KMS-11 (cell line): ENCODE data around the gene NEDD9.

Experiments
- H2AFZ ChIP-seq: fragments of 200-600 bp; sonication (generic); 2 replicates; pipeline ENCODE4 v1.6.1; 2016; ENCODE audit warnings: antibody characterized with exemption, mixed run types, low read depth
- H3K27ac ChIP-seq: fragments of 200-600 bp; sonication (generic); 2 replicates; pipeline ENCODE4 v1.6.1; 2016; ENCODE audit warnings: mild to moderate bottlenecking, mixed run types
- H3K27me3 ChIP-seq: fragments of 200-600 bp; sonication (generic); 2 replicates; pipeline ENCODE4 v1.6.1; 2017; ENCODE audit warnings: mild to moderate bottlenecking, low read depth, mixed run types, moderate library complexity; ENCODE audit not compliant: insufficient read depth
- H3K36me3 ChIP-seq: fragments of 200-600 bp; sonication (generic); 2 replicates; pipeline ENCODE4 v1.6.1; 2017; ENCODE audit warnings: mild to moderate bottlenecking, mixed run types; ENCODE audit not compliant: insufficient read depth
- H3K4me1 ChIP-seq: fragments of 200-600 bp; sonication (generic); 2 replicates; pipeline ENCODE4 v1.6.1; 2016; ENCODE audit warnings: mild to moderate bottlenecking, low read depth, mixed run types; ENCODE audit not compliant: poor library complexity, severe bottlenecking
- H3K4me2 ChIP-seq: fragments of 200-600 bp; sonication (generic); 2 replicates; pipeline ENCODE4 v1.7.0; 2016; ENCODE audit warnings: mild to moderate bottlenecking, mixed run types
- H3K4me3 ChIP-seq: fragments of 200-600 bp; sonication (generic); IDR thresholded peaks from 2 replicates; pipeline ENCODE4 v1.6.1; 2017; ENCODE audit warnings: low read depth, low read length, mixed read lengths; ENCODE audit not compliant: insufficient read depth
- H3K79me2 ChIP-seq: fragments of 200-600 bp; sonication (generic); 2 replicates; pipeline ENCODE4 v1.6.1; 2016; ENCODE audit warnings: low read depth, mixed run types; ENCODE audit not compliant: insufficient read depth
- H3K9ac ChIP-seq: fragments of 200-600 bp; sonication (generic); 2 replicates; pipeline ENCODE4 v1.6.1; 2016; ENCODE audit warnings: mild to moderate bottlenecking, mixed run types
- H4K20me1 ChIP-seq: fragments of 200-600 bp; sonication (generic); 2 replicates; pipeline ENCODE4 v1.6.1; 2016; ENCODE audit warnings: mild to moderate bottlenecking, mixed run types; ENCODE audit not compliant: insufficient read depth
- CTCF ChIP-seq: fragments of 200-600 bp; sonication (generic); conservative IDR thresholded peaks from 2 replicates; pipeline ENCODE4 v1.6.1; 2017; ENCODE audit warnings: low read depth, mild to moderate bottlenecking, antibody characterized with exemption, low read length, moderate library complexity, mixed read lengths

NEDD9 gene

DNA sequence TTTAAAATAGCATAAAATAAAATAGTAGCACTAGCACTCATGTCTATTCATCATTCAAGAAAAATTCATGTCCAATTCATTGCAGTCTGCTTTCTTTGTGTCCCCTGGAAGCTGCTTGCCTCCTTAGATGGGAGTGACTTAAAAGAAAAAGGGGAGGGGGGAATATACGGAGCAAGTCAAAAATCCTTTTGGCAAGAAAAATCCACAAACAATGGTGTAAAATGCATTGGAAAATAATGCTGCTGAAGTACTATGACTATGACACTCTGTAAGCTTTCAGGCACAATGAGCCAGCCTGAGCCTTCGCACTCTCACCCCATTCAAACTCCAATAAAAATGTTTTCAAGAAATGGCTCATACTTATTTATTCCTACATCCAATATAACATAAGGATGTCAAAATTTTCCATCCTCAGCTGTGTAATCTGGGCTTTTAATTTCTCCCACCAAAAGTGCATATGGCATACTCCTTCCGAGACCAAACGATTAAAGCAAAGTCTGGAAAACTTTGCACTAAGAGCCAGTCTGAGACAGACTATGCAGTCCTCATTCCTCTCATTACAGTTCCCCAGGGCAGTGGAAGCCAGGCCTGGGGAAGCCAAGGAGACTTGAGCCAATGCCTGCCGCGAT is 790 bp downstream of the NEDD9 start:
- Histone ChIP-seq H3K4me1 (peaks cover 12% of the 10 kb centered on the region), H3K9ac (no peak overlapping the region), H3K79me2 (no peaks in the 10 kb centered on the region), H3K36me3 (no peaks in the 10 kb centered on the region), H3K4me3 (no peak overlapping the region), H3K27ac (no peak overlapping the region), H2AFZ (peak overlapping the region; percentile 86), H3K4me2 (peak overlapping the region; percentile 77), H4K20me1 (no peaks in the 10 kb centered on the region), H3K27me3 (no peaks in the 10 kb centered on the region)
- no peak for TF ChIP-seq CTCF

DNA sequence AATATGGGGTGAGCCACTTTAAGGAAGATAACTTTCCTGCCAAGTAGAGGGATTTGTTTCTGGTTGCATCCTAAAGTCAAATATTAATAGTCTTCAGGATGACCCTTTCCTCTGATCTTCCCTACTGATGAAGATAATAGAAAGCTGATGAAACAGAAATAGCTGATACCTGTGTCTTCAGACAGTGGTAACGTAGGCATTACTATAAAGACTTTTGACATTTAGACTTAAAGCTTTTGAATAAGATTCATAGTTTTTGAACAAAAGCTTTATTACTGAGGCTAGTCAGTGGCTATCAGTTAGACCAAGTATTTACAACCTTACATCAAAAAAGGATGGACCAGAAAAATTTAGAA is 1.4 kb downstream of the NEDD9 start:
- no peak overlapping the region for H3K27ac ChIP-seq
- no peak overlapping the region for H2AFZ ChIP-seq
- no peaks in the 10 kb centered on the region for H3K36me3 ChIP-seq
- H3K4me3 ChIP-seq = no peak overlapping the region
- no peaks in the 10 kb centered on the region for H3K79me2 ChIP-seq
- no peaks in the 10 kb centered on the region for H3K27me3 ChIP-seq
- H3K4me2 ChIP-seq = no peak overlapping the region
- H3K9ac ChIP-seq = no peak overlapping the region
- TF ChIP-seq CTCF = no peak
- H4K20me1 ChIP-seq = no peaks in the 10 kb centered on the region
- H3K4me1 ChIP-seq = peaks cover 12% of the 10 kb centered on the region

DNA sequence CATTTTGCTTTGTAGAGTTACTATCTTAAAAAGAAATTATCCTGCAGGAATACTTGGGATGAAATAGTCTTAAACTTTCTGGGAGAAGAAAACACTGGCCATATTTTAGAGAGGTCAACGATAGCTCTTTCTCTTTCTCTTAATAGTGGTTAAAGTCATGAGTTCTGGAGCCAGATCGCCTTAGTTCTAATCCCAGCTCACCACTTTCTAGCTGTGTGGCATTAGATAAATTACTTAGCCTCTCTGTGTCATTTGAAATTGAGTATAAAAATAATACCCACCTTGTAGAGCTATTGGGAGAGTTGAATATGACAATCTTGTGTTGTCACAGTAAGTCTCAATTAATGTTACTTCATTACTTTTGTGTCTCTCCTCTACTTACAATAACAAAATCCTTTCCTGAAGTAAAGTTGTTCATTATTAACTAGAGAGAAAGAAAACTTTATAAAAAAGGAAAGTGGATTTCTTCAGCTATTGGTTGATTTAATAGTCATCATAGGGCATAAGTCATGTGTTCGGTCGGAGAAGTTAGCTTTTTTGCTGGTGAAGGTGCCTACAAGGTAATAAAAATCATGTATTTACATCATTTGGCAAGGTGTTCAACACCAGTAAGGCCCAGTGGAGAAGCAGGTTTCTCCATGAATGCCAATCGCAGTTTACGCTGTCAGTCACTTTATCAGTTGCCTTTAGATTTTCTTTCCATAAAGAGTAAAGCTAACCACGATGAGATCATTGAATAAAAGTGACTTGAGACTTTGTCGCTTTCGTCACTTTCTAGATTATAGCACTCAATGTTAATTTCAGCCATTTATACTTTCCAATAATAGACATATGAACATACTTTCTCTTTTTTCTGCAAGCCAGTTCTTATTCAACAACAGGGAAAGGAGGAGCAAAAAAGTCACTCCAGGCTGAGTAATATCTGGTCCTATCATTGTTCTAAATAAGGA is 2.0 kb downstream of the NEDD9 start:
- Histone ChIP-seq H4K20me1 (no peaks in the 10 kb centered on the region), H3K79me2 (no peaks in the 10 kb centered on the region), H3K4me3 (no peak overlapping the region), H3K9ac (no peak overlapping the region), H3K36me3 (no peaks in the 10 kb centered on the region), H3K4me2 (no peak overlapping the region), H3K4me1 (peaks cover 12% of the 10 kb centered on the region), H3K27me3 (no peaks in the 10 kb centered on the region), H2AFZ (no peak overlapping the region), H3K27ac (no peak overlapping the region)
- no peak for TF ChIP-seq CTCF

DNA sequence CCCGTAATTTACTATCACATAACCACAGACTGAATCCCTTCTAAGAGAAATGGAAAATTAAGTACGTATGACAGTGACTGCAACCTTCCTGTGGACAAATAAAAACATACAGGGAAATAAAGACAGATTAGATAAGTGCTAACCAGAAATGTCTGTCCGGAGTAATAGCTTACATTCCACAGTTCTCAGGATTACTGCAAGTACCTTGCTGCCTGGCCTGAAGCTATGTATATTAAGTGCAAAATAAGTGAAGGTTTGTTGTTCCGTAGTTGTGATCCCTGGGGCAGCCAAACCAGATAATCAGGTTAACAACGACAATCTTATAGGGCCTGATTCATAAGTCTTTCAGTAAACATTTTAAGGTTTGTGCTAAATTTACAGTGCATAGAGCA is 2.8 kb downstream of the NEDD9 start:
- no peak overlapping the region for H2AFZ ChIP-seq
- peaks cover 12% of the 10 kb centered on the region for H3K4me1 ChIP-seq
- no peak overlapping the region for H3K9ac ChIP-seq
- H3K27me3 ChIP-seq = no peaks in the 10 kb centered on the region
- no peak overlapping the region for H3K27ac ChIP-seq
- no peaks in the 10 kb centered on the region for H4K20me1 ChIP-seq
- no peaks in the 10 kb centered on the region for H3K36me3 ChIP-seq
- TF ChIP-seq CTCF = no peak
- H3K4me2 ChIP-seq = no peak overlapping the region
- no peak overlapping the region for H3K4me3 ChIP-seq
- no peaks in the 10 kb centered on the region for H3K79me2 ChIP-seq
